IMR-90 (cell line): Measurements from ENCODE around the gene MPP7. TPM values are rescaled to one million over a fixed set of nuclear protein-coding genes. Genes with fewer than 3 reads are reported as not detected.
A peak's percentile ranks its signal among the peaks of the same experiment; 100 is the strongest.

Experiments
- ATAC-seq: fragments of 200-7000 bp; cut with Tn5 transposase; 2 replicates; pipeline ENCODE4 v1.9.1; 2020; ENCODE audit warnings: low read depth, mild to moderate bottlenecking, moderate library complexity
- BruUV-seq: library from RNA; stranded (reverse); fragments of 400-500 nt; replicated peaks from 2 replicates; lab custom pipeline; 2021; lab: Mats Ljungman, UMichigan
- CTCF ChIA-PET: fragments of 300-600 bp; formaldehyde crosslinking; extraction: SDS; loops from one replicate; lab custom pipeline; 2021; ENCODE audit warnings: antibody characterized with exemption; lab: Yijun Ruan, JAX
- POLR2A ChIA-PET: fragments of 300-600 bp; sonication (Branson Sonifier 250); formaldehyde crosslinking; loops from one replicate; lab custom pipeline; 2022; ENCODE audit warnings: antibody characterized with exemption; ENCODE audit not compliant: unreplicated experiment; lab: Charles Lee
- DNase-seq: peaks from one replicate; pipeline ENCODE4 v3.0.0; 2013
- H2AFZ ChIP-seq: replicated peaks from 2 replicates; pipeline ENCODE3; 2013; ENCODE audit warnings: low read length, mild to moderate bottlenecking; ENCODE audit not compliant: poor library complexity
- H2AK5ac ChIP-seq: 2 replicates; pipeline ENCODE4 v1.6.1; 2013; ENCODE audit warnings: low read depth, low read length, inconsistent platforms
- H2AK9ac ChIP-seq: replicated peaks from 2 replicates; pipeline ENCODE3; 2013; ENCODE audit warnings: mild to moderate bottlenecking, low read depth, low read length, moderate library complexity; ENCODE audit not compliant: poor library complexity
- H2BK120ac ChIP-seq: 2 replicates; pipeline ENCODE4 v1.6.1; 2013; ENCODE audit warnings: low read depth, low read length, inconsistent platforms
- H2BK15ac ChIP-seq: 3 replicates; pipeline ENCODE4 v1.6.1; 2013; ENCODE audit warnings: low read depth, low read length, inconsistent platforms
- H2BK20ac ChIP-seq: 2 replicates; pipeline ENCODE4 v1.6.1; 2013; ENCODE audit warnings: low read depth, mild to moderate bottlenecking, inconsistent platforms, low read length, moderate library complexity
- H2BK5ac ChIP-seq: 2 replicates; pipeline ENCODE4 v1.6.1; 2013; ENCODE audit warnings: mild to moderate bottlenecking, low read depth, low read length, inconsistent platforms; ENCODE audit not compliant: poor library complexity, severe bottlenecking
- H3K14ac ChIP-seq: replicated peaks from 2 replicates; pipeline ENCODE4 v1.6.1; 2013; ENCODE audit warnings: low read depth, low read length, inconsistent platforms
- H3K18ac ChIP-seq: 2 replicates; pipeline ENCODE4 v1.6.1; 2013; ENCODE audit warnings: low read depth, low read length, control low read depth
- H3K23ac ChIP-seq: 2 replicates; pipeline ENCODE4 v1.6.1; 2013; ENCODE audit warnings: low read depth, low read length, inconsistent platforms
- H3K27ac ChIP-seq: 2 replicates; pipeline ENCODE4 v1.5.1; 2013; ENCODE audit warnings: mild to moderate bottlenecking, control low read depth, low read length; ENCODE audit not compliant: insufficient read depth
- H3K27me3 ChIP-seq: 2 replicates; pipeline ENCODE4 v1.6.1; 2013; ENCODE audit warnings: low read length; ENCODE audit not compliant: control insufficient read depth, insufficient read depth
- H3K36me3 ChIP-seq: 2 replicates; pipeline ENCODE4 v1.6.1; 2013; ENCODE audit warnings: low read length, mixed read lengths; ENCODE audit not compliant: control insufficient read depth, insufficient read depth
- H3K4ac ChIP-seq: 2 replicates; pipeline ENCODE4 v1.6.1; 2013; ENCODE audit warnings: low read depth, low read length, inconsistent platforms
- H3K4me1 ChIP-seq: 2 replicates; pipeline ENCODE4 v1.6.1; 2013; ENCODE audit warnings: low read length, mixed read lengths; ENCODE audit not compliant: control insufficient read depth, insufficient read depth
- H3K4me2 ChIP-seq: 2 replicates; pipeline ENCODE4 v1.6.1; 2013; ENCODE audit warnings: low read depth, mild to moderate bottlenecking, control low read depth, low read length, moderate library complexity
- H3K4me3 ChIP-seq: 2 replicates; pipeline ENCODE4 v1.5.1; 2013; ENCODE audit warnings: low read depth, mild to moderate bottlenecking, control low read depth, low read length, moderate library complexity; ENCODE audit not compliant: insufficient read depth
- H3K56ac ChIP-seq: 2 replicates; pipeline ENCODE4 v1.6.1; 2013; ENCODE audit warnings: low read length, inconsistent platforms; ENCODE audit not compliant: insufficient read depth; ENCODE audit errors: extremely low read depth
- H3K79me1 ChIP-seq, 2 experiments: 2 replicates each; pipeline ENCODE4 v1.6.1; 2013; ENCODE audit warnings: low read length in 2 of 2, inconsistent platforms in 1 of 2, low read depth in 1 of 2
- H3K9ac ChIP-seq: 2 replicates; pipeline ENCODE4 v1.6.1; 2013; ENCODE audit warnings: low read depth, low read length, control low read depth
- H3K9me1 ChIP-seq: 2 replicates; pipeline ENCODE4 v1.6.1; 2013; ENCODE audit warnings: low read length, inconsistent platforms; ENCODE audit not compliant: insufficient read depth
- H3K9me3 ChIP-seq: 2 replicates; pipeline ENCODE4 v1.6.1; 2013; ENCODE audit warnings: low read length; ENCODE audit not compliant: control insufficient read depth, insufficient read depth
- H4K20me1 ChIP-seq: 2 replicates; pipeline ENCODE4 v1.6.1; 2013; ENCODE audit warnings: low read length, inconsistent platforms; ENCODE audit not compliant: insufficient read depth
- H4K5ac ChIP-seq: 2 replicates; pipeline ENCODE4 v1.6.1; 2013; ENCODE audit warnings: mild to moderate bottlenecking, low read depth, low read length, control low read depth
- H4K8ac ChIP-seq, 2 experiments: 2 replicates each; pipeline ENCODE4 v1.6.1; 2013; ENCODE audit warnings: low read depth in 2 of 2, low read length in 2 of 2, control low read depth in 1 of 2, inconsistent platforms in 1 of 2
- H4K91ac ChIP-seq: 2 replicates; pipeline ENCODE4 v1.6.1; 2013; ENCODE audit warnings: low read depth, low read length, inconsistent platforms; ENCODE audit not compliant: insufficient read depth
- BHLHE40 ChIP-seq: fragments of 150-350 bp; IDR thresholded peaks from 2 replicates; pipeline ENCODE4 v1.6.1; 2016; ENCODE audit warnings: mild to moderate bottlenecking, low read depth, low read length
- CEBPB ChIP-seq: IDR thresholded peaks from 2 replicates; pipeline ENCODE4 v1.6.1; 2012; ENCODE audit warnings: low read depth, low read length, improper control_type of control experiment
- CHD1 ChIP-seq: IDR thresholded peaks from 2 replicates; pipeline ENCODE4 v1.6.1; 2012; ENCODE audit warnings: low read depth, low read length, improper control_type of control experiment
- FOS ChIP-seq: fragments of 150-350 bp; IDR thresholded peaks from 2 replicates; pipeline ENCODE4 v1.6.1; 2016; ENCODE audit warnings: low read depth, low read length
- MAFK ChIP-seq: IDR thresholded peaks from 2 replicates; pipeline ENCODE4 v1.6.1; 2012; ENCODE audit warnings: low read depth, low read length, improper control_type of control experiment
- MAZ ChIP-seq: IDR thresholded peaks from 2 replicates; pipeline ENCODE4 v1.6.1; 2012; ENCODE audit warnings: low read depth, mild to moderate bottlenecking, low read length, improper control_type of control experiment, moderate library complexity, borderline replicate concordance
- MXI1 ChIP-seq: IDR thresholded peaks from 2 replicates; pipeline ENCODE4 v1.6.1; 2012; ENCODE audit warnings: low read depth, mild to moderate bottlenecking, low read length, moderate library complexity, borderline replicate concordance
- NFE2L2 ChIP-seq: fragments of 150-350 bp; IDR thresholded peaks from 2 replicates; pipeline ENCODE4 v1.6.1; 2016; ENCODE audit warnings: low read depth, mild to moderate bottlenecking, low read length
- POLR2A ChIP-seq: IDR thresholded peaks from 2 replicates; pipeline ENCODE4 v1.6.1; 2012; ENCODE audit warnings: mild to moderate bottlenecking, low read depth, low read length
- RAD21 ChIP-seq: IDR thresholded peaks from 2 replicates; pipeline ENCODE4 v1.6.1; 2012; ENCODE audit warnings: low read length, improper control_type of control experiment
- RCOR1 ChIP-seq: IDR thresholded peaks from 2 replicates; pipeline ENCODE4 v1.6.1; 2012; ENCODE audit warnings: mild to moderate bottlenecking, low read length, improper control_type of control experiment; ENCODE audit not compliant: insufficient replicate concordance
- RFX5 ChIP-seq: IDR thresholded peaks from 2 replicates; pipeline ENCODE4 v1.8.0; 2012; ENCODE audit warnings: low read depth, mild to moderate bottlenecking, low read length, moderate library complexity
- SMC3 ChIP-seq: fragments of 150-350 bp; IDR thresholded peaks from 2 replicates; pipeline ENCODE4 v1.6.1; 2016; ENCODE audit warnings: low read depth, mild to moderate bottlenecking, antibody characterized with exemption, low read length, moderate library complexity
- dilution Hi-C: fragments of 300-500 bp; cut with HindIII; formaldehyde crosslinking; loops from one replicate; pipeline ENCODE4 v1.14.3; 2018; ENCODE audit warnings: low sequenced_read_pairs; ENCODE audit not compliant: unreplicated experiment
- in situ Hi-C: fragments of 300-500 bp; cut with MboI; formaldehyde crosslinking; loops from 3 replicates; pipeline ENCODE4 v1.14.3; 2019; ENCODE audit warnings: low sequenced_read_pairs, inconsistent platforms, mixed read lengths
- intact Hi-C: fragments of 100-400 bp; cut with micrococcal nuclease; formaldehyde crosslinking; loops from 2 replicates; pipeline ENCODE4 v1.10.0; 2022
- polyA plus RNA-seq, 3 experiments: library from polyadenylated mRNA; depleted of rRNA; stranded (reverse); fragments of >200 nt; gene quantifications; 2 replicates each; pipeline ENCODE4 v1.2.3, GENCODE V29; 2012; ENCODE audit warnings: low replicate concordance in 1 of 3
- total RNA-seq: library from RNA; depleted of rRNA; stranded (reverse); fragments of >200 nt; gene quantifications from 2 replicates; pipeline ENCODE4 v1.2.3, GENCODE V29; 2012
- TF ChIP-seq, protein P1 (sequence below): conservative IDR thresholded peaks from 2 replicates; pipeline ENCODE4 v1.5.1; 2012; ENCODE audit warnings: mild to moderate bottlenecking, low read depth, low read length, improper control_type of control experiment
- TF ChIP-seq, protein P2 (sequence below): fragments of 150-350 bp; IDR thresholded peaks from 2 replicates; pipeline ENCODE4 v1.6.1; 2017; ENCODE audit warnings: mild to moderate bottlenecking, antibody characterized with exemption, low read length, low read depth
- TF ChIP-seq, protein P3 (sequence below): fragments of 150-350 bp; IDR thresholded peaks from 2 replicates; pipeline ENCODE4 v1.6.1; 2016; ENCODE audit warnings: low read depth, mild to moderate bottlenecking, low read length, moderate library complexity, borderline replicate concordance

MPP7 gene
- total and polyA plus RNA-seq, 2 of the 4 experiments (the other 2 are of a cell fraction) = 0.39 to 1.4 TPM

DNA sequence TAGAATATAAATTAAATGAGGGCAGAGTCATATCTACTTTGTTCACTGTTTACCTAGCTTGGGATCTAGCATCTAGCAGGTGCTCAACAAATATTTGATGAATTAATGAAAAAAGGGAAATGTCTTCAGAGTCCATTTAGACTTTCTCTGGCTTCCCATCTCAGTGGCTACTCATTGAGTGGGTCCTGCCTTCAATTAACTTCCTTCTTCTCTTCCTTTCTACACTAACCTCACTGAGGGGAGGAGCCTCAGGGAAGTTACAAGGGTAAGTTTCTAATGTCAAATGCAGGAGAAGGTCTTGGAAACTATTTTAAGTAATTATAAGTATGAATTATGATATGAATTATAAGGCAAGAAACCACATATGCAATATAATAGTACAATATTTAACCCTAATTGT is 28.2 kb upstream of the MPP7 start:
- Histone ChIP-seq H3K27me3 (no peaks in the 10 kb centered on the region; the same call in 1 of the 2 replicates), H2BK120ac (peak overlapping the region; percentile 27; the same call in 1 of the 2 replicates), H3K4me3 (no peak overlapping the region), H3K56ac (no peak overlapping the region), H2AK5ac (no peak overlapping the region), H3K27ac (no peak overlapping the region), H2BK5ac (no peak overlapping the region), H4K91ac (no peak overlapping the region), H3K79me1 (no peaks in the 10 kb centered on the region), H2AK9ac (no peak overlapping the region), H4K5ac (no peak overlapping the region), H3K4me1 (peaks cover 12% of the 10 kb centered on the region), H4K20me1 (no peaks in the 10 kb centered on the region), H3K4ac (no peak overlapping the region), H3K14ac (no peak overlapping the region), H3K9me1 (peaks cover 3% of the 10 kb centered on the region; the same call in 1 of the 2 replicates), H2BK15ac (peak overlapping the region; percentile 52; the same call in 2 of the 3 replicates), H3K9me3 (no peaks in the 10 kb centered on the region), H3K9ac (no peak overlapping the region), H4K8ac (no peak overlapping the region), H2BK20ac (no peak overlapping the region; the same call in 1 of the 2 replicates), H3K36me3 (no peaks in the 10 kb centered on the region), H3K4me2 (no peak overlapping the region), H3K18ac (no peak overlapping the region), H2AFZ (no peak overlapping the region), H3K23ac (no peak overlapping the region)
- ChIA-PET POLR2A (no interaction called here), CTCF (no interaction called here)
- TF ChIP-seq MAFK (no peak), RCOR1 (no peak), CHD1 (no peak), NFE2L2 (no peak), RAD21 (no peak), CEBPB (no peak), MXI1 (no peak), FOS (no peak), BHLHE40 (no peak), MAZ (no peak), SMC3 (no peak), POLR2A (no peak), RFX5 (no peak)
- TF ChIP-seq, protein P1, sequence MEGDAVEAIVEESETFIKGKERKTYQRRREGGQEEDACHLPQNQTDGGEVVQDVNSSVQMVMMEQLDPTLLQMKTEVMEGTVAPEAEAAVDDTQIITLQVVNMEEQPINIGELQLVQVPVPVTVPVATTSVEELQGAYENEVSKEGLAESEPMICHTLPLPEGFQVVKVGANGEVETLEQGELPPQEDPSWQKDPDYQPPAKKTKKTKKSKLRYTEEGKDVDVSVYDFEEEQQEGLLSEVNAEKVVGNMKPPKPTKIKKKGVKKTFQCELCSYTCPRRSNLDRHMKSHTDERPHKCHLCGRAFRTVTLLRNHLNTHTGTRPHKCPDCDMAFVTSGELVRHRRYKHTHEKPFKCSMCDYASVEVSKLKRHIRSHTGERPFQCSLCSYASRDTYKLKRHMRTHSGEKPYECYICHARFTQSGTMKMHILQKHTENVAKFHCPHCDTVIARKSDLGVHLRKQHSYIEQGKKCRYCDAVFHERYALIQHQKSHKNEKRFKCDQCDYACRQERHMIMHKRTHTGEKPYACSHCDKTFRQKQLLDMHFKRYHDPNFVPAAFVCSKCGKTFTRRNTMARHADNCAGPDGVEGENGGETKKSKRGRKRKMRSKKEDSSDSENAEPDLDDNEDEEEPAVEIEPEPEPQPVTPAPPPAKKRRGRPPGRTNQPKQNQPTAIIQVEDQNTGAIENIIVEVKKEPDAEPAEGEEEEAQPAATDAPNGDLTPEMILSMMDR = no peak
- TF ChIP-seq, protein P2, sequence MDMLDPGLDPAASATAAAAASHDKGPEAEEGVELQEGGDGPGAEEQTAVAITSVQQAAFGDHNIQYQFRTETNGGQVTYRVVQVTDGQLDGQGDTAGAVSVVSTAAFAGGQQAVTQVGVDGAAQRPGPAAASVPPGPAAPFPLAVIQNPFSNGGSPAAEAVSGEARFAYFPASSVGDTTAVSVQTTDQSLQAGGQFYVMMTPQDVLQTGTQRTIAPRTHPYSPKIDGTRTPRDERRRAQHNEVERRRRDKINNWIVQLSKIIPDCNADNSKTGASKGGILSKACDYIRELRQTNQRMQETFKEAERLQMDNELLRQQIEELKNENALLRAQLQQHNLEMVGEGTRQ = no peak
- TF ChIP-seq, protein P3, sequence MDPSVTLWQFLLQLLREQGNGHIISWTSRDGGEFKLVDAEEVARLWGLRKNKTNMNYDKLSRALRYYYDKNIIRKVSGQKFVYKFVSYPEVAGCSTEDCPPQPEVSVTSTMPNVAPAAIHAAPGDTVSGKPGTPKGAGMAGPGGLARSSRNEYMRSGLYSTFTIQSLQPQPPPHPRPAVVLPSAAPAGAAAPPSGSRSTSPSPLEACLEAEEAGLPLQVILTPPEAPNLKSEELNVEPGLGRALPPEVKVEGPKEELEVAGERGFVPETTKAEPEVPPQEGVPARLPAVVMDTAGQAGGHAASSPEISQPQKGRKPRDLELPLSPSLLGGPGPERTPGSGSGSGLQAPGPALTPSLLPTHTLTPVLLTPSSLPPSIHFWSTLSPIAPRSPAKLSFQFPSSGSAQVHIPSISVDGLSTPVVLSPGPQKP = no peak
- no TSS peak for BruUV-seq
- ATAC-seq (no peak), DNase-seq (no peak)
- intact Hi-C loops = no loop called here
- in situ Hi-C loops = no loop called here
- dilution Hi-C loops = no loop called here
